HG02884 (cell line): ENCODE measurements around the gene MRAS.
A peak's percentile ranks its signal among the peaks of the same experiment; 100 is the strongest.
"Not testable (repeated sequence)": the region's sequence is repeated elsewhere in the genome, so short reads cannot be mapped to it uniquely, and the experiment has no call there.

Source experiments
- ATAC-seq: cut with Tn5 transposase; IDR thresholded peaks from one replicate; pipeline ENCODE4 v1.9.1; 2021; ENCODE audit warnings: mild to moderate bottlenecking, moderate library complexity; ENCODE audit not compliant: unreplicated experiment

MRAS gene

DNA sequence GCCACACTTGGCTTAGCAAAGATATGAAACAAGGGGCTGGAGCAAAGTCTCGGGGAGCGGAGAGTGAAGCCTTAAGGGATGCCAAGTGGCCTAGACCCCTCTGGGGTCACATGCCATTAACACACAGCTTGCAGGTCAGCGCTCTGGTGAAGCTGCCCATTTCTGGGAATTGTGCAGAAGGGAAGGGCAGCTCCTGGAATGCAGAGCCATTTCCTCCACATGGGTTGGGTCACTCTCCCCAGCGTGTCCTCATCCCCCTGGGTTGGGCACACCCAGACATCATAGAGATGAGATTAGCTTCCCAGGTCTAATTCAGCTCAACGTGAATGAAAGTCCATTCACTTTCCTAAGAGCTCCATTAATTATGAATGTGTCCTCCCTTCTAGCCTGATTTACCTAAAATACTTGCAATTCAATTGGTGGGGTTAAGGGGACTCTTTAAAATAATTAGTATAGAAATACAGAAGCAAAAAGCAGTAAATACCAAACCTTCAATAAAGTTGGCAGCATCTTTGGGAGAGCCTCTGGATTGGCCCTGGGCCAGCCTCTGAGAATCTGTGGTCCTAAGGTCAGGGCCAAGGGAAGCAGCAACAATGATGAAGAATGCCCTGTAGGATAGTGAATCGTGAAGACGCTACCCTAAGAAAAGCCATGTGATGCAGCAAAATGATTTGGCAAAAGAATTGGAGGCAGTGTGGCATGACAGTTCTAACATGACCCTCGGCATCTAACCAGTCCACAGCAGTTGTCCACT, 17.8 kb downstream of the MRAS start:
- no peak for ATAC-seq

DNA sequence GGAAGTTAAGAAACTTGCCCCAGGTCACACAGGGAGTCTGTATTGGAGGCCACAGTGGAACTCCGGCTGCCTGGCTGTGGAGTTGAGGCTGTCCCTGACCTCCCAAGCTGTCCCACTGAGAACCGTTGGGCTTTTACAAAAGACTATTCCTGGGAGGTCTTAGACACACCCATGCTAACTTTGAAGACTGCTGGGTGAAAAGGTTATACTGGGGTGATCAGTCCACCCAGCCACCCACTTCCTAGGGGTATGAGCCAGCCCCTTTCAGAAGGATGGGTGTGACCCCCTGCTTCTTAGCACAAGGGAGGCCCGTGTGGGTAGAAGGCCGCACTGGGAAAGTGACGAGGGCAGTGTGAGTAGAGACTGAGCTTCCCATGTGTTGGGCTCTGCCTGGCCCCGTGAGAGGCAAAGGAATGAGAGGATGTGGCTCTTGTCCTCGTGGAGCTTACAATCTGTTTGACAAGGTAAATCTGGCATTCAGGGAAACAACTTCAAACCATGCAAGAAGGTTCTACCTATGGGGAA, 19.0 kb downstream of the MRAS start:
- ATAC-seq = no peak

DNA sequence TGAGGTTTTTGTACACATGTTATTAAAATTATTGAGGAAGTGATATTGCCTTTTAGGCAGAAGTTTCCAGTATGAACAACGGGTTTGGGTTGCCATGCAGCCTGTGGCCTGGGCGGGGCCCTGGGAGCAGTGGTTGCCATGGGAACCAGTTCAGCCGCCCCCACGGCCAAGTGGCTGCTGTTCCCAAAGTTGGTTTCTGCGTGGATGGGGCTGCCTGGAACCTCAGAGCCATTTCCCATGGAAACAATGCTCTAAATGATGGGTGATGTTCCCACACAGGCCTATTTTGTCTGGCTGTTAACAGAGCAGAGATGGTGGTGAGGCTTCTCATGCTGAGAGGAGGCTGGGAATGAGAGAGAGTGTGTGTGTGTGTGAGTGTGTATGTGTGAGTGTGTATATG, 19.5 kb downstream of the MRAS start:
- no peak for ATAC-seq

DNA sequence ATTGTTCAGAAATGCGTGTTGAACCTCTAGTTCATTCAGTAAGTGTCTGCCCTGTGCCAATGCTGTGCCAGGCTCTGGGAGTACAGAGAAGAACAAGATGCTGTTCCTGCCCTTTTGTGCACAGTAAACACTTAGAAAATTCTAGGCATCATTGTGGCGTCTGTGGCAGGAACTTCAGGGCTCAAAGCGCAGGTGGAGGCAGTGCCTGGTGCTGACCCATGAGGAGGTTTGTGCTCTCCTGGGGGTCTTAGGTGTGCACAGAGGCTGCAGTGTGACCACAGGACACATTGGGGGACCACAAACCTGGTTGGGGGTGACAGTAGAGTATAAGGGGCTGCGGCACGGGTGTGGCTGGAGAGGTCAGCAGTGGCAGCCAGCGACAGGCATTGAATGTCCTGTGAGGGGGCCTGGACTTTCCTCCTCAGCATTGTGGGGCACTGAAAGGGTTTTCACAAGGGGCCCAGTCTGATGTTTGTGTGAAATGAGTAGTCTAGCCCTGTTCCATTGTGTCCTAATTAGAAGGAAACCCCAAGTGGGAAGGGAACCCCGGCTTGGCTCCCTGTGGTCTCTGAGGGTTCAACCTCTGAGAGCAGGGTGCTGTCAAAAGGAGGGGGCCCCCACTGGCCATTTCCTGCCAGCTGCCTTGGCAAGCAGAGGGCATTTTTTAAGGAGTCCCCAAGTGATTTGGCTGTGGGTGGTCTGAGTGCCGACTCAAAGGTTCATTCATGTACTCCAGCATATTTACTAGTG, 20.9 kb downstream of the MRAS start:
- ATAC-seq = no peak

DNA sequence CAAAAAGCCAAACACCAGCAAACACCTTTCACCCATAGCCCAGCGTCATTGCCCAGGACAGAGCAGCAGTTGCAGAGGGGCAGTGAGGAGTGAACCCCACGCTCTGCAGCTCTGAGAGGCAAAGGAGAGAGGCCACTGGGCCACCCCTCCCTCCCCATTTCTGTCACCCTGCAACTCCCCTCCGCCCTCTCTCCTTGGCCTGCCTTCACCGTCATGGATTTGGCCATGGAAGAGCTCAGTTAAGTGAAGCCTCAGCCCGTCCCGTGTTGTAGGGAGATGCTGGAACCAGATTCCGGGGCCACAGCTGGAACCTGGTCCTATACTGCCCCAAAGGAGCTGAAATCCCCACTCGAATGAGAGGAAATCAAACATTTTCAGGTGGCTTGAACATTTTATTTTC, 21.9 kb downstream of the MRAS start:
- no peak for ATAC-seq

DNA sequence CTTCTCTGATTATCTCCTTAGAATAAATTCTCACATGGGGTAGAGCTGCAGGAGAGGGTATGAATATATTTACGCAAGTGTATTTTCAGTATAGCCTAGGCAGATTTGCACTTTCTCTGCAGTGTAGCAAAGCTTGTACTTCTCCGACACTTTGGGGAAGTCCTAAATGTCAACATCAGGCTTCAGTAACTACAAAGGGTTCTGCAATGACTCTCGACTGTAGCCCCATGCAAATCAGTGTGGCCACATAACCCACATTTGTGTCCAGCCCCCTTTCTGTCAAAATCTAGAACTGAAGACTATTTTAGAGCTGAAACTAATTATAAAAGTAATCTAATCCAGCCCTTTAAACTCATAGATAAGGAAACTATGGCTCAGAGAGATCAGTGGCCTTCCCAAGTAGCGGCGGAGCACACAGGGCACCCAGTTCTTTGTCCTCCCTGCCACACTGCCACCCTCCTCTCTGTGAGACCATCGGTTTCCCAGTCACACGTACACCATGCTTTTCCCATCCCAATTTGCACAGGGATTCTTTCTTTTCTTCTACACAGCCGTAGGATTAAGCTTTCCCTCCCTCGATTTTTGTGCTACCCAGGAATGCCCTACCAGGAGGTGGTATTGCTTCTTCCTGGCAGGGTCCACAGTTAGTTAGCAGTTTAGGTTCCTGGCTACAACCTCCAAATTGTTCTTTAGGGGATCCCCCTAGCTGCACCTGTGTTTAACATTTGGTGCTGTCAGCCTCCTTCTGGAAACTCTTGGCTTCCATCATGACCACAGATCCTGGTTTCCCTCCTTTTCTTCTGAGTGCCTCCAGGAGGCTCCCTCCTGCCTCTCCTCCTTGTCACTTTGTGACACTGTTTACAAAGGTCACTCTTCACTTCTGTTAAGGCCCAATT, 22.9 kb downstream of the MRAS start:
- peak; percentile 98 for ATAC-seq

DNA sequence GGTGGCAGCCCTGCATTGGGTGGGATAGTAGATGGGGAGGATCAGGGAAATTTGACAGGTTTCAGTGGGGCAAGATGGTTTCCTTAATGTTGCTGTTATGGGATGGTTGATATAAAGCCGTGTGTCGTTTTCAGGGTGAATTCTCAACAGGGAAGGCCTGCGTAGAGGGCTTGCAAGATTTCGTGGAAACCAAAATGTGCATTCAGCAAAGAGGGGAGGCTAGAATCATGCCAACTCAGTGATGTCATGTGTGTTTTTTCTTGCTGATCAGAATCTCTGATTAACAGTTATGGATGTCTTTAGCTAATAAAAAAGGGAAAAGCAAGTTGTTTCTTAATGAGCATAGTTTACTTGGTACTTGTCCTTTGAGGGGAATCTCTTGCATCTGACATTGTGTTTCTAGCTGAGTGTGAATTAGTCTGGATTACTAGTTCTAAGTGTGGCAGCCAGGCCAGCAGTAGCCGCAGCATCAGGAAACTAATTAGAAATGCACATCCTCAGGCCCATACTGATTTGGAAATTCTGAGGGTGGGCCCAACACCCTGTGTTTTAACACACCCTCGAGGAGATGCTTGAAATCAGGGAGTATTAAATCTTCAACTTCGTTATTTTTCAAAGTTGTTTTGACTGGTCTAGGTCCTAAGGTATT, 24.8 kb downstream of the MRAS start:
- ATAC-seq = no peak

DNA sequence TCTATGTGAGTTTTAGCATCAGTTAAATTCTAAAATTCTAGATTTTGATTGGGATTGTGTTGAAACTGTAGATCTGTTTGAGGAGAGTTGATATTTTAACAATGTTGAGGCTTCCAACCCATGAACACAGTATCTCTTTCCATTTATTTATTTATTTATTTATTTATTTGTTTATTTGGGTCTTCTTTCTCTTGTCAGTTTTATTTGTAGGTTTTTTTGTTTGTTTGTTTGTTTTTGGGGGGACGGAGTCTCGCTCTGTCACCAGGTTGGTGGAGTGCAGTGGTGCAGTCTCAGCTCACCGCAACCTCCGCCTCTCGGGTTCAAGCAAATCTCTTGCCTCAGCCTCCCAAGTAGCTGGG, 25.3 kb downstream of the MRAS start:
- no peak for ATAC-seq

DNA sequence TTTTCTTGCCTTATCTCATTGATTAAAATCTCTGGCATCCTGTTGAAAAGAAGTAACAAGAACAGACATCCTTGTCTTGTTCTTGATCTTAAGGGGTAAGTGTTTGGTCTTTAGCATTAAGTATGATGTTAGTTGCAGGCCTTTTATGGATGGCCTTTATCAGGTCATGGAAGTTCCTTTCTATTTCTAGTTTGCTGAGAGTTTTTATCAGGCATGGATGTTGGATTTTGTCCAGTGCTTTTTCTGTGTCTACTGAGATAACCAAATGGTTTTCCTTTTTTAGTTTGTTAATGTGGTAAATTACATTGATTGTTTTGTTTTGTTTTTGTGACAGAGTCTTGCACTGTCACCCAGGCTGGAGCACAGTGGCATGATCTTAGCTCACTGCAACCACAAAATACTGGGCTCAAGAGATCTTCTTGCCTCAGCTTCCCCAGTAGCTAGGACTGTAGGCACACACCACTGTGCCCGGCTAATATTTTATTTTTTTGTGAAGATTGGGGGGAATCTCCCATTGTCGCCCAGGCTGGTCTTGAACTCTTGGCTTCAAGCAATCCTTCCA, 26.3 kb downstream of the MRAS start:
- no peak for ATAC-seq

DNA sequence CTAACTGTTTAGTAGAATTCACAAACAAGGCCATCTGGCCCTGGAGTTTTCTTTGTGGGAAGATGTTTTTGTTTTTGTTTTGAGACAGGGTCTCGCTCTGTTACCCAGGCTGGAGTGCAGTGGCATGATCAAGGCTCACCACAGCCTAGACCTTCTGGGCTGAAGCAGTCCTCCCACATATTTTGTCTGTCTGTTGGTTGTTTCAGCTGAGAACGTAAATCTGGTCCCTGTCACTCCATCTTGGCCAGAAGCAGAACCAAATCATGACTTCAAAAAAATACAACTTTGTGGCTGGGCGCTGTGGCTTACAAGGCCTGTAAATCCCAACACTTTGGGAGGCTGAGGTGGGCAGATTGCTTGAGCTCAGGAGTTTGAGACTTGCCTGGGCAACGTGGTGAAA, 27.1 kb downstream of the MRAS start:
- no peak for ATAC-seq

DNA sequence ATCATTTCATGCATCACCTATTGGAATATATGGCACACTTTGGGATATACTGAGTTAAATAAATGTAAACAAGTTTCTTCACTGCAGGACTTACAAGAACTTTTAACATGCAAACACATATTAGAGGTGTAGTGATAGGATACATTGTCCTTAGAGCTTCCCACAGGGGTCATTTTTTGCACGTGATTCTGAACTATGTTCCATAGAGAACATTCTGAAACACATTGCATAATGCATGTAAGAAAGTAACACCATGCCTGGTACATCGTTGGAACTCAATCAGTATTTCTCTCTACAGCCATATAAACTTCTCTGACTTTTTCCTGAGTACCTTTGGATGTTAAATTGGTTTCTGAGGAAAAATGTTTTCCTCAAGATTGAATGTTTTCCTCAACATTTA, 28.3 kb downstream of the MRAS start:
- ATAC-seq = no peak

DNA sequence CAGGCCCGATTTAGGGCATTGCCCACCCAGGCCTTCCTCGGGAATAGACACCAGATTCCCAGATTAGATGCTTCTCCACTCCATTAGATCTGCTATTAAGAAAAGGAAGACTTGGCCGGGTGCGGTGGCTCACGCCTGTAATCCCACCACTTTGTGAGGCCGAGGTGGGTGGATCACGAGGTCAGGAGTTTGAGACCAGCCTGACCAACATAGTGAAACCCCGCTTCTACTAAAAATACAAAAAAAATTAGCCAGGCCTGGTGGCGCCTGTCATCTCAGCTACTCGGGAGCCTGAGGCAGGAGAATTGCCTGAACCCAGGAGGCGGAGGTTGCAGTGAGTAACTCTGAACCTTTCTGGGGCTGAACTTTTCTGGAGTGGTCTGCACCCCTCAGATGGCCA, 28.8 kb downstream of the MRAS start:
- ATAC-seq = not testable (repeated sequence)

DNA sequence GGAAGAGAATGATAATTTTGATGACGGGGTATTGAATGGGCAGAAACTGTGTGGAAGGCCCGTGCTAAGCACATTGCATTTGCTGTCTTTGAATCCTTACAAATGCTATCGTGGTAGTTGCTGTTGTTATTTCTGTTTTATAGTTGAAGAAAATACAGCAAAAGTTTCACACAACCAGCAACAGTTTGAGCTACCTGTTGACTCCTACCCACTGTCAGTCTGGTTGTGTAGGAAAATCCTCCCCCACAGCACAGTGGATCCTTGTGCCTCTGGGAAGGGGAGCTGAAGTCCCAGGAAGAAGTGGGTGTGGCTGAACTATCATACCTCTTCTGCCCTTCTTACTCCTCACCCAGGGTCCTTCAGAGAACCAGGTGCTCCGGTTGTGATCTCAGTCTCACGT, 29.4 kb downstream of the MRAS start:
- no peak for ATAC-seq

DNA sequence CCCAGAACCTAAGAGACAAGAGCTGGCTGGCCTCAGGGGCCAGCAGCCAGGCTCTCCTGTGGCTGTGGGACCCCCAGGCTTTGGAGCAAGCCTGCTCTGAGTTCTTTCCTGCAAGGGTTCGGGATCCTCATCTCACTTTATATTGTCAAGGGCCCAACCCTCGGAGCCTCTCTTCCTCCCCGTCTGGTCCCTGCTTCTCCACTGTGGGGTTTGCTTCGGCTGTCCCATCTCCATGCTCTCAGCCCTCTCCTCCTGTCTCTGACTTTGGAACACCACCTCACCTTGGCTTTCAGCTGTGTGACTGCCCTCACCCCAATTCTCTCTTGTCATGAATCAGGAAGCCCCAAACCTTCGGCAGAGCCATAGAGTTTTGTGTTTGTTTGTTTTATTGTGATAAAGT, 30.0 kb downstream of the MRAS start:
- ATAC-seq = no peak

DNA sequence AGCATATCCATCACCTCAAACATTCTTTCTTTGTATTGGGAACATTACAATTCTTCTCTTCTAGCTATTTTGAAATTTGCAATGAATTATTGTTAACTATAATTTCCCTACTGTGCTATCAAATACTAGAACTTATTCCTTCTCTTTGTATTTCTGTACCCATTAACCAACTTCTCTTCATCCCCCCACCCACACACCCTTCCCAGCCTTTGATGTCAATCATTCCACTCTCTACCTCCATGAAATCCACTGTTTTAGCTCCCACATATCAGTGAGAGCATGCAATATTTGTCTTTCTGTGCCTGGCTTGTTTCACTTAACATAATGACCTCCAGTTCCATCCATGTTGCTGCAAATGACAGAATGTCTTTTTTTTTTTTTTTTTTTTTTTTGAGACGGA, 30.6 kb downstream of the MRAS start:
- ATAC-seq = no peak

DNA sequence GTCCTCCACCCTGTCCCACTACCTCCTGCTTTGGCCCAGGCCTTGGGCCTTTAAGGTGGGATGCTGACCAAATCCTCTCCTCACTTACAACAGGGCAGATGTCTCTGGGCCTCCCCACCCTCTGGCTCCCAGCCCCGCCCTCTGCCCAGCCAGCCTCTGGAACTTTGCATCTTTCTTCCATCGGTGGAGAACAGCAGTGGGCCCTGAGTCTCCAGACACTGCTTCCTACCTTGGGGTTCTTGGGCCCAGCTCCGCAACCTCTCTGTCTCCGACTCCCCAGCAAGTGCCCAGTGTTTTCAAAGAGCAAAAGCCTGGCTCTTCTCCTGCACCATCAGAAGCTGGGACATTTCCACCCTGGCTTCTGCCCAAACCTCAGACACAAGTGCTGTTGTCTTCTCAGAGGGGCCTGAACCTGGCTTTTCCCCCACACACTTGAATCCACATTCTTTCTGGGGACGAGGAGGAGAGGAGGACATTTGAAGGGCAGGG, 33.1 kb downstream of the MRAS start:
- ATAC-seq = no peak

DNA sequence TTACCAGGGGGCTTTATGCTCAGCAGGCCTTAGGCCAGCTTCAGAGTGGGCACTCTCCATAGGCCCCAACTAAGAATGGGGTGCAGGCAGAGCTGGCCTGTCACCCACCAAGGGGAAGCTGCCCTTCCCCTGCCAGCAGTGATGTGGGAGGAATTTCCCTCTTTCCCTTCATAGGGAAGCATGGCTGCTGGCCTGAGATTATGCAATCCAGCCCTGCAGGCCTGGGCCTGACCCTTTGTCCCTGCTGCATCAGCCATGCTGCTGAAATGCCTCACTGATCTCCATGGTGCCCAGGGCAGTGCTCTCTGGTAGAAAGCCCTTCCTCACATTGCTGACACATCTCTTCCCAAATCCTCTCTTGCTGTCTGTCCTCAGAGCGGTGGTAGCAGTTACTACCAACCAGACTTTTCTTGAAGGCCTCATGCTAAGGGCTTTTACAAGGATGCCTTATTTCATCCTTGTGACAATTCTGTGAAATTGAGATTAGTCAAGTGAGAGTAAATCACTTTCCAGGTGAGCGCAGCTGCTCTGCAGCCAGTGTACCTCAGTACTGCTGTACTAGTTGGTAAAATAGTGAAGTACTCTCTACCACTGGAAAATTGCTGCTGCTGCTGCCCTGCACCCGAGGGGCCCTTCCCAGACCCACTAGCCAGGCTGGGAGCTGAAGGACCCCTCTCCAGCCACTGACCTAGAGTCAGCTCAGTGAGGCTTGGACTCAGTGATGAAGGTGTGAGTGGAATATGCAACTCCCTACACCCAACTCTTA, 33.8 kb downstream of the MRAS start:
- ATAC-seq = no peak

DNA sequence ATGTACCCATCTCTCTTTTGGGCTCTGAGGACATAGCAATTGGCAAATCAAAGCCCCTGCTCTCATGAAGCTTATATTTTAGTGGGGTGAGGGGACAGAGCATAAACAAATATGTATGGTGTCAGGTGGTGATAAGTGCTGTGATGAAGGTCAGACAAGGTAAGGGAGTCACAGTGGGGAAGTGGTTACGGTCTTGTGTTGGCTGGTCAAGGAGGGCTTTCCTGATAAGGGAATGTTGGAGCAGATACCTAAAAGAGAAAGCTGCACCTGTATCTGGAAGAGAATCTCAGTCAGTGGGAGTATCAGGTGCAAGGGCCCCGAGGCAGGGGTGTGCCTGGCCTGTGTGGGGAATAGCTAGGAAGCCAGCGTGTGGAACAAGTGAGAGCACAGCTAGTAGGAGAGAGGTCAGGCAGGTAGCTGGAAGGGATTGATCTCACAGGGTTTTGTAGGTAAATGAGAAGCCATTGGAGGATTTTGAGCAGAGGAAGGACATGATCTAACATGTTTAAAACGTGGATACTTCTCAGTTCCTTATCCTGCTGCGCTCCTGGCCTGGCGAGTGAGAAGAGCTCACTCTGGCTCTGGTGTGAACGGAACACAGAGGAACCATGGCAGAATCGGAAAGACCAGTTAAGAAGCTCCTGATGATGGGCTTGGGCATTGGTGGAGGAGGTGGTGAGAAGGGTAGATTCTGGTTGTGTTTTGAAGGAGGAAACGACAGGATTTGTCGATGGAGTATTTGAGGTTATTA, 35.5 kb downstream of the MRAS start:
- ATAC-seq = no peak

DNA sequence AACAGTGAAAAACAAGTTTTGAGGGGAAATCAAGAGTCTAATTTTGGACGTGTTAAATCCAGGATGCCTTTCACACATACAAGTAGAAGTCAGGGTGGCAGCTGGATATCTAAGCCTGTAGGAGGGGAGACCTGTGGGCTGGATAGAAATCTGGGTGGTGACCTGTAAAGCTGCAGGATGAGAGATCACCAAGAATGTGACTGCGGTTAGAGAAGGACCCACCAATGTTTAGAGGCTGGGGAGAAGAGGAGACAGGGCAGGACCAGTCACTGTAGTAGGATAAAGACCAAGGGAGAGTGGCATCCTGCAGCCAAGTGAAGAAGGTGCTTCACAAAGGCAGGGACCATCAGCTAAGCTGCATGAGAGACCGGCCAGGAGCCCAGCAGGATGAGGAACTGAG, 36.2 kb downstream of the MRAS start:
- ATAC-seq = no peak
